Measurements from ENCODE around the gene UQCC2.

UQCC2 gene

GRCh38 chr6:33750244-33750991 is 38.9 kb upstream of the UQCC2 start:
- H3K27ac ChIP-seq (ENCODE audit: low read depth, low read length), result no peak overlapping the region
- H3K36me3 ChIP-seq (ENCODE audit: insufficient read depth, low read length), result no peaks in the 10 kb centered on the region
- H3K4me1 ChIP-seq (ENCODE audit: insufficient read depth, low read length), result peaks cover 7% of the 10 kb centered on the region
- no peak overlapping the region for H3K4me3 ChIP-seq (ENCODE audit: low read depth in 1 of 2, low read length in 2 of 2)
- no peaks in the 10 kb centered on the region for H3K27me3 ChIP-seq (ENCODE audit: control insufficient read depth in 1 of 2, insufficient read depth in 2 of 2, low read length in 2 of 2)
- no peak overlapping the region for H3K9ac ChIP-seq (ENCODE audit: low read length)
- H3K9me3 ChIP-seq (ENCODE audit: low read length), result no peaks in the 10 kb centered on the region

- no peaks in the 10 kb centered on the region for H3K9me3 ChIP-seq (ENCODE audit: low read length)
- H3K4me3 ChIP-seq (ENCODE audit: low read depth in 1 of 2, low read length in 2 of 2), result no peak overlapping the region
- H3K4me1 ChIP-seq (ENCODE audit: insufficient read depth, low read length), result peaks cover 16% of the 10 kb centered on the region
- H3K36me3 ChIP-seq (ENCODE audit: insufficient read depth, low read length), result no peaks in the 10 kb centered on the region
- no peak overlapping the region for H3K9ac ChIP-seq (ENCODE audit: low read length)
- H3K27ac ChIP-seq (ENCODE audit: low read depth, low read length), result no peak overlapping the region
- no peaks in the 10 kb centered on the region for H3K27me3 ChIP-seq (ENCODE audit: control insufficient read depth in 1 of 2, insufficient read depth in 2 of 2, low read length in 2 of 2)
Measured at GRCh38 chr6:33749401-33749800, 37.9 kb upstream of the UQCC2 start.

GRCh38 chr6:33748841-33749240 is 37.3 kb upstream of the UQCC2 start:
- Histone ChIP-seq H3K9ac (ENCODE audit: low read length) (no peak overlapping the region), H3K27ac (ENCODE audit: low read depth, low read length) (no peak overlapping the region), H3K36me3 (ENCODE audit: insufficient read depth, low read length) (no peaks in the 10 kb centered on the region), H3K9me3 (ENCODE audit: low read length) (no peaks in the 10 kb centered on the region), H3K4me3 (ENCODE audit: low read depth in 1 of 2, low read length in 2 of 2) (no peak overlapping the region), H3K27me3 (ENCODE audit: control insufficient read depth in 1 of 2, insufficient read depth in 2 of 2, low read length in 2 of 2) (no peaks in the 10 kb centered on the region), H3K4me1 (ENCODE audit: insufficient read depth, low read length) (peaks cover 17% of the 10 kb centered on the region)

GRCh38 chr6:33747823-33748222 is 36.3 kb upstream of the UQCC2 start:
- H3K27me3 ChIP-seq (ENCODE audit: control insufficient read depth in 1 of 2, insufficient read depth in 2 of 2, low read length in 2 of 2), result no peaks in the 10 kb centered on the region
- H3K4me1 ChIP-seq (ENCODE audit: insufficient read depth, low read length), result peaks cover 17% of the 10 kb centered on the region
- H3K9me3 ChIP-seq (ENCODE audit: low read length), result no peaks in the 10 kb centered on the region
- H3K36me3 ChIP-seq (ENCODE audit: insufficient read depth, low read length), result no peaks in the 10 kb centered on the region
- no peak overlapping the region for H3K9ac ChIP-seq (ENCODE audit: low read length)
- no peak overlapping the region for H3K4me3 ChIP-seq (ENCODE audit: low read depth in 1 of 2, low read length in 2 of 2)
- H3K27ac ChIP-seq (ENCODE audit: low read depth, low read length), result no peak overlapping the region

- Histone ChIP-seq H3K36me3 (ENCODE audit: insufficient read depth, low read length) (no peaks in the 10 kb centered on the region), H3K4me1 (ENCODE audit: insufficient read depth, low read length) (peaks cover 17% of the 10 kb centered on the region), H3K9me3 (ENCODE audit: low read length) (no peaks in the 10 kb centered on the region), H3K27ac (ENCODE audit: low read depth, low read length) (peak within 1 kb of the TSS; percentile 36), H3K4me3 (ENCODE audit: low read depth in 1 of 2, low read length in 2 of 2) (peak within 1 kb of the TSS in 1 of 2 donors; percentile 0), H3K27me3 (ENCODE audit: control insufficient read depth in 1 of 2, insufficient read depth in 2 of 2, low read length in 2 of 2) (no peaks in the 10 kb centered on the region), H3K9ac (ENCODE audit: low read length) (peak within 1 kb of the TSS; percentile 55)
Measured at GRCh38 chr6:33746651-33747100, 35.2 kb upstream of the UQCC2 start, which contains the start of gene IP6K3. TSS of gene IP6K3 (minus strand) at chr6:33746905. CDS start at chr6:33735476, 11,429 bp downstream.

- no peaks in the 10 kb centered on the region for H3K27me3 ChIP-seq (ENCODE audit: control insufficient read depth in 1 of 2, insufficient read depth in 2 of 2, low read length in 2 of 2)
- peak overlapping the region; percentile 55 for H3K9ac ChIP-seq (ENCODE audit: low read length)
- H3K4me3 ChIP-seq (ENCODE audit: low read depth in 1 of 2, low read length in 2 of 2), result peak overlapping the region in 1 of 2 donors; percentile 0
- no peaks in the 10 kb centered on the region for H3K36me3 ChIP-seq (ENCODE audit: insufficient read depth, low read length)
- no peaks in the 10 kb centered on the region for H3K9me3 ChIP-seq (ENCODE audit: low read length)
- peak overlapping the region; percentile 36 for H3K27ac ChIP-seq (ENCODE audit: low read depth, low read length)
- H3K4me1 ChIP-seq (ENCODE audit: insufficient read depth, low read length), result peaks cover 17% of the 10 kb centered on the region
Measured at GRCh38 chr6:33746036-33746600, 34.6 kb upstream of the UQCC2 start.

GRCh38 chr6:33745548-33745947 is 34.0 kb upstream of the UQCC2 start:
- Histone ChIP-seq H3K36me3 (ENCODE audit: insufficient read depth, low read length) (no peaks in the 10 kb centered on the region), H3K9ac (ENCODE audit: low read length) (no peak overlapping the region), H3K27ac (ENCODE audit: low read depth, low read length) (peak overlapping the region; percentile 84), H3K9me3 (ENCODE audit: low read length) (no peaks in the 10 kb centered on the region), H3K27me3 (ENCODE audit: control insufficient read depth in 1 of 2, insufficient read depth in 2 of 2, low read length in 2 of 2) (no peaks in the 10 kb centered on the region), H3K4me1 (ENCODE audit: insufficient read depth, low read length) (peaks cover 17% of the 10 kb centered on the region), H3K4me3 (ENCODE audit: low read depth in 1 of 2, low read length in 2 of 2) (no peak overlapping the region)

GRCh38 chr6:33744895-33745546 is 33.5 kb upstream of the UQCC2 start:
- no peak overlapping the region for H3K9ac ChIP-seq (ENCODE audit: low read length)

GRCh38 chr6:33744001-33744848 is 32.7 kb upstream of the UQCC2 start:
- Histone ChIP-seq H3K9ac (ENCODE audit: low read length) (no peak overlapping the region), H3K27ac (ENCODE audit: low read depth, low read length) (peak overlapping the region; percentile 59), H3K27me3 (ENCODE audit: control insufficient read depth in 1 of 2, insufficient read depth in 2 of 2, low read length in 2 of 2) (no peaks in the 10 kb centered on the region), H3K4me1 (ENCODE audit: insufficient read depth, low read length) (peaks cover 17% of the 10 kb centered on the region), H3K9me3 (ENCODE audit: low read length) (no peaks in the 10 kb centered on the region), H3K4me3 (ENCODE audit: low read depth in 1 of 2, low read length in 2 of 2) (no peak overlapping the region), H3K36me3 (ENCODE audit: insufficient read depth, low read length) (no peaks in the 10 kb centered on the region)

More at GRCh38 chr6:33744895-33745546, 33.5 kb upstream of the UQCC2 start:
- Histone ChIP-seq H3K27ac (ENCODE audit: low read depth, low read length) (peak overlapping the region; percentile 84), H3K4me1 (ENCODE audit: insufficient read depth, low read length) (peaks cover 17% of the 10 kb centered on the region), H3K4me3 (ENCODE audit: low read depth in 1 of 2, low read length in 2 of 2) (no peak overlapping the region), H3K36me3 (ENCODE audit: insufficient read depth, low read length) (no peaks in the 10 kb centered on the region), H3K27me3 (ENCODE audit: control insufficient read depth in 1 of 2, insufficient read depth in 2 of 2, low read length in 2 of 2) (no peaks in the 10 kb centered on the region), H3K9me3 (ENCODE audit: low read length) (no peaks in the 10 kb centered on the region)

GRCh38 chr6:33742837-33743236 is 31.3 kb upstream of the UQCC2 start:
- H3K9me3 ChIP-seq (ENCODE audit: low read length), result no peaks in the 10 kb centered on the region

GRCh38 chr6:33742092-33742491 is 30.6 kb upstream of the UQCC2 start:
- H3K9me3 ChIP-seq (ENCODE audit: low read length), result no peaks in the 10 kb centered on the region
- H3K36me3 ChIP-seq (ENCODE audit: insufficient read depth, low read length), result no peaks in the 10 kb centered on the region
- H3K9ac ChIP-seq (ENCODE audit: low read length), result no peak overlapping the region
- H3K27me3 ChIP-seq (ENCODE audit: control insufficient read depth in 1 of 2, insufficient read depth in 2 of 2, low read length in 2 of 2), result no peaks in the 10 kb centered on the region
- H3K4me1 ChIP-seq (ENCODE audit: insufficient read depth, low read length), result peaks cover 17% of the 10 kb centered on the region
- H3K4me3 ChIP-seq (ENCODE audit: low read depth in 1 of 2, low read length in 2 of 2), result no peak overlapping the region
- H3K27ac ChIP-seq (ENCODE audit: low read depth, low read length), result no peak overlapping the region

More at GRCh38 chr6:33742837-33743236, 31.3 kb upstream of the UQCC2 start:
- Histone ChIP-seq H3K36me3 (ENCODE audit: insufficient read depth, low read length) (no peaks in the 10 kb centered on the region), H3K27me3 (ENCODE audit: control insufficient read depth in 1 of 2, insufficient read depth in 2 of 2, low read length in 2 of 2) (no peaks in the 10 kb centered on the region), H3K4me1 (ENCODE audit: insufficient read depth, low read length) (peaks cover 17% of the 10 kb centered on the region), H3K4me3 (ENCODE audit: low read depth in 1 of 2, low read length in 2 of 2) (no peak overlapping the region), H3K27ac (ENCODE audit: low read depth, low read length) (no peak overlapping the region), H3K9ac (ENCODE audit: low read length) (no peak overlapping the region)
